H9 (cell line): Measurements from ENCODE around the gene MCCC1. TPM values are rescaled to one million over a fixed set of nuclear protein-coding genes. Genes with fewer than 3 reads are reported as not detected.

ENCODE experiments used
- DNase-seq: peaks from one replicate; pipeline ENCODE4 v3.0.0-alpha.2; 2017
- H2AFZ ChIP-seq: one replicate; pipeline ENCODE4 v1.6.1; 2013; ENCODE audit warnings: mild to moderate bottlenecking, low read length, control low read depth, moderate library complexity
- H2AK5ac ChIP-seq: 2 replicates; pipeline ENCODE4 v1.6.1; 2013; ENCODE audit warnings: low read length, control low read depth, mixed read lengths; ENCODE audit not compliant: insufficient read length
- H2BK120ac ChIP-seq: one replicate; pipeline ENCODE4 v1.6.1; 2013; ENCODE audit warnings: low read depth, mild to moderate bottlenecking, low read length, control low read depth, inconsistent platforms; ENCODE audit not compliant: poor library complexity, severe bottlenecking
- H2BK12ac ChIP-seq: 2 replicates; pipeline ENCODE4 v1.6.1; 2013; ENCODE audit warnings: low read length, control low read depth, mixed read lengths, low read depth; ENCODE audit not compliant: insufficient read length
- H2BK15ac ChIP-seq: 2 replicates; pipeline ENCODE4 v1.6.1; 2013; ENCODE audit warnings: low read depth, low read length, control low read depth
- H2BK20ac ChIP-seq: one replicate; pipeline ENCODE4 v1.6.1; 2013; ENCODE audit warnings: low read depth, mild to moderate bottlenecking, low read length, control low read depth, inconsistent platforms; ENCODE audit not compliant: poor library complexity, severe bottlenecking
- H2BK5ac ChIP-seq: 2 replicates; pipeline ENCODE4 v1.6.1; 2013; ENCODE audit warnings: low read length, control low read depth, mixed read lengths; ENCODE audit not compliant: insufficient read length
- H3K14ac ChIP-seq: 2 replicates; pipeline ENCODE4 v1.6.1; 2013; ENCODE audit warnings: low read length, control low read depth; ENCODE audit not compliant: insufficient read depth
- H3K18ac ChIP-seq: 2 replicates; pipeline ENCODE4 v1.6.1; 2013; ENCODE audit warnings: low read depth, mild to moderate bottlenecking, mixed read lengths, low read length, control low read depth; ENCODE audit not compliant: insufficient read length
- H3K23ac ChIP-seq: 2 replicates; pipeline ENCODE4 v1.6.1; 2013; ENCODE audit warnings: low read length, control low read depth, mixed read lengths, low read depth; ENCODE audit not compliant: insufficient read length
- H3K23me2 ChIP-seq: 2 replicates; pipeline ENCODE4 v1.6.1; 2013; ENCODE audit warnings: low read depth, mild to moderate bottlenecking, mixed read lengths, low read length, control low read depth; ENCODE audit not compliant: insufficient read length, poor library complexity, severe bottlenecking
- H3K27ac ChIP-seq: 2 replicates; pipeline ENCODE4 v1.5.1; 2013; ENCODE audit warnings: low read length, control low read depth, mixed read lengths, low read depth; ENCODE audit not compliant: insufficient read length
- H3K27me3 ChIP-seq: 2 replicates; pipeline ENCODE4 v1.6.1; 2013; ENCODE audit warnings: low read length, control low read depth, inconsistent platforms; ENCODE audit not compliant: insufficient read depth
- H3K4ac ChIP-seq: 2 replicates; pipeline ENCODE4 v1.6.1; 2013; ENCODE audit warnings: low read depth, mild to moderate bottlenecking, control low read depth, inconsistent platforms, low read length, moderate library complexity
- H3K4me1 ChIP-seq: 2 replicates; pipeline ENCODE4 v1.6.1; 2013; ENCODE audit warnings: low read length, control low read depth, inconsistent platforms; ENCODE audit not compliant: insufficient read depth
- H3K4me2 ChIP-seq: 2 replicates; pipeline ENCODE4 v1.6.1; 2013; ENCODE audit warnings: low read length, control low read depth, mixed read lengths; ENCODE audit not compliant: insufficient read length, insufficient read depth
- H3K56ac ChIP-seq: 2 replicates; pipeline ENCODE4 v1.6.1; 2013; ENCODE audit warnings: low read depth, mild to moderate bottlenecking, mixed read lengths, low read length, control low read depth; ENCODE audit not compliant: insufficient read length
- H3K79me1 ChIP-seq: 2 replicates; pipeline ENCODE4 v1.6.1; 2013; ENCODE audit warnings: low read depth, mild to moderate bottlenecking, moderate library complexity, low read length, control low read depth, inconsistent platforms; ENCODE audit not compliant: insufficient read depth, poor library complexity, severe bottlenecking
- H3K79me2 ChIP-seq: 2 replicates; pipeline ENCODE4 v1.6.1; 2013; ENCODE audit warnings: low read length, control low read depth, inconsistent platforms; ENCODE audit not compliant: insufficient read depth
- H3K9ac ChIP-seq: 2 replicates; pipeline ENCODE4 v1.6.1; 2013; ENCODE audit warnings: low read length, control low read depth, mixed read lengths; ENCODE audit not compliant: insufficient read length; ENCODE audit errors: extremely low read depth
- H3K9me3 ChIP-seq: one replicate; pipeline ENCODE4 v1.6.1; 2013; ENCODE audit warnings: low read depth, low read length, inconsistent platforms; ENCODE audit not compliant: control insufficient read depth
- H3T11ph ChIP-seq: one replicate; pipeline ENCODE4 v1.6.1; 2013; ENCODE audit warnings: mild to moderate bottlenecking, low read length, control low read depth, inconsistent platforms
- H4K20me1 ChIP-seq: one replicate; pipeline ENCODE4 v1.6.1; 2013; ENCODE audit not compliant: control insufficient read depth, insufficient read length, insufficient read depth
- H4K5ac ChIP-seq: 2 replicates; pipeline ENCODE4 v1.6.1; 2013; ENCODE audit warnings: low read depth, mild to moderate bottlenecking, mixed read lengths, low read length, control low read depth; ENCODE audit not compliant: insufficient read length
- H4K8ac ChIP-seq: replicated peaks from 2 replicates; pipeline ENCODE4 v1.6.1; 2013; ENCODE audit warnings: low read length, control low read depth, mixed read lengths, low read depth; ENCODE audit not compliant: insufficient read length
- H4K91ac ChIP-seq: 2 replicates; pipeline ENCODE4 v1.6.1; 2013; ENCODE audit warnings: low read depth, mild to moderate bottlenecking, moderate library complexity, mixed read lengths, low read length, control low read depth; ENCODE audit not compliant: insufficient read length
- H3K27ac Mint-ChIP-seq, 3 experiments: 2 replicates in 2 of 3; 3 replicates in 1 of 3; pipeline ENCODE4 v1.8.0; 2020 to 2021; ENCODE audit warnings: mixed read lengths in 3 of 3, mild to moderate bottlenecking in 1 of 3, moderate library complexity in 1 of 3
- H3K27me3 Mint-ChIP-seq: 2 replicates; pipeline ENCODE4 v1.8.0; 2021; ENCODE audit warnings: low read depth, mild to moderate bottlenecking, moderate library complexity, mixed read lengths
- H3K36me3 Mint-ChIP-seq, 3 experiments: 2 replicates in 2 of 3; 3 replicates in 1 of 3; pipeline ENCODE4 v1.8.0; 2020 to 2021; ENCODE audit warnings: low read depth in 3 of 3, mixed read lengths in 3 of 3; ENCODE audit not compliant: insufficient read depth in 1 of 3
- H3K4me1 Mint-ChIP-seq, 2 experiments: 2 replicates each; pipeline ENCODE4 v1.8.0; 2020; ENCODE audit warnings: mixed read lengths in 2 of 2
- H3K4me3 Mint-ChIP-seq, 2 experiments: 2 replicates in 1 of 2; 3 replicates in 1 of 2; pipeline ENCODE4 v1.8.0; 2020 to 2021; ENCODE audit warnings: mild to moderate bottlenecking in 2 of 2, mixed read lengths in 2 of 2, moderate library complexity in 1 of 2
- H3K9me3 Mint-ChIP-seq, 2 experiments: 2 replicates in 1 of 2; 3 replicates in 1 of 2; pipeline ENCODE4 v1.8.0; 2020; ENCODE audit warnings: mild to moderate bottlenecking in 2 of 2, mixed read lengths in 2 of 2, moderate library complexity in 1 of 2
- WGBS: extraction: QIAGEN DNeasy Blood & Tissue Kit; methylation state at CpG from one replicate; pipeline ENCODE4 v1.1.7; 2013; ENCODE audit warnings: missing lambda C conversion rate, low lambda C conversion rate, mixed read lengths; ENCODE audit not compliant: insufficient read length; ENCODE audit errors: extremely low coverage; 5-methylcytosine and 5-hydroxymethylcytosine counted together
- total RNA-seq: library from RNA; stranded (reverse); gene quantifications from 2 replicates; pipeline ENCODE4 v1.2.1, GENCODE V29; 2021
- TF ChIP-seq, protein P1 (sequence below): fragments of 200-600 bp; sonication (generic); conservative IDR thresholded peaks from 3 replicates; pipeline ENCODE4 v1.8.0; 2021; ENCODE audit warnings: antibody characterized with exemption, mild to moderate bottlenecking

MCCC1 gene
- total RNA-seq, 1 experiment from 2014 or later: 18.3 TPM

DNA sequence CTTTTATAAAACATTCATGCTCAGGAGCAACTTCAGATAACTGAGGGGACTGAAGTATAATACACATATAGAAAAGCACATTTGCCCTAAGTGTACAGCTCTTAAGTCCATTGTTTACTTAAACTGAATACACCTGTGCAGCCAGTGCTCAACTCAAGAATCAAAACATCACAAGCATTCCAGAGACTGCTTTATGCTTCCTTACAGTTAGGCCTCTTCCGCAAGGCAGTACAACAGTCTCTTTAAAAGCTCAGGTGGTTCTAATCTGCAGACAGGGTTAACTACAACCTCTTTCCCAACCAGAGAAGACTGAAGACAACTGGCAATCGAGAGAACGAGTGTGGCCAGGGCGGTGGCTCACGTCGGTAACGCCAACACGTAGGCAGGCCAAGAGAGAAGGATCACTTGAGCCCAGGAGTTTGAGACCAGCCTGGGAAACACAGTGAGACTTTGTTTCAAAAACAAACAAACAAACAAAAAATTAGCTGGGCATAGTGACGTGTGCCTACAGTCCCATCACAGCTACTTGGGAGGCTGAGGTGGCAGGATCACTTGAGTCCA is 16.9 kb downstream of the MCCC1 start:
- no peak overlapping the region for H4K8ac ChIP-seq
- peaks cover 0 to 3% of the 10 kb centered on the region in 2 experiments; a peak in 1 of 4 replicates for H3K4me1 Mint-ChIP-seq

More for the DNA sequence above, 16.9 kb downstream of the MCCC1 start:
- Histone ChIP-seq H3K27ac (no peak overlapping the region), H3K79me2 (no peaks in the 10 kb centered on the region), H2AFZ (no peak overlapping the region), H2BK15ac (no peak overlapping the region), H3K4me1 (no peaks in the 10 kb centered on the region), H3K23me2 (no peaks in the 10 kb centered on the region), H3K79me1 (no peaks in the 10 kb centered on the region), H3K56ac (no peak overlapping the region), H3K27me3 (no peaks in the 10 kb centered on the region), H2BK120ac (no peak overlapping the region), H2BK20ac (no peak overlapping the region), H3K18ac (no peak overlapping the region), H3K9me3 (peaks cover 8% of the 10 kb centered on the region), H4K5ac (no peak overlapping the region), H3K4ac (no peak overlapping the region), H3K4me2 (no peak overlapping the region), H4K91ac (no peak overlapping the region), H3T11ph (no peak overlapping the region), H3K9ac (no peak overlapping the region), H3K23ac (no peak overlapping the region), H4K20me1 (no peaks in the 10 kb centered on the region), H2AK5ac (no peak overlapping the region), H2BK5ac (no peak overlapping the region), H2BK12ac (no peak overlapping the region), H3K14ac (no peak overlapping the region)
- Mint-ChIP-seq H3K4me3 (no peak overlapping the region), H3K36me3 (peaks cover 51 to 77% (median 73%) of the 10 kb centered on the region in 3 experiments), H3K27ac (no peak overlapping the region), H3K27me3 (no peaks in the 10 kb centered on the region; the same call in 1 of the 2 replicates), H3K9me3 (peaks cover 31% of the 10 kb centered on the region in 2 experiments)
- no peak for DNase-seq
- TF ChIP-seq, protein P1, sequence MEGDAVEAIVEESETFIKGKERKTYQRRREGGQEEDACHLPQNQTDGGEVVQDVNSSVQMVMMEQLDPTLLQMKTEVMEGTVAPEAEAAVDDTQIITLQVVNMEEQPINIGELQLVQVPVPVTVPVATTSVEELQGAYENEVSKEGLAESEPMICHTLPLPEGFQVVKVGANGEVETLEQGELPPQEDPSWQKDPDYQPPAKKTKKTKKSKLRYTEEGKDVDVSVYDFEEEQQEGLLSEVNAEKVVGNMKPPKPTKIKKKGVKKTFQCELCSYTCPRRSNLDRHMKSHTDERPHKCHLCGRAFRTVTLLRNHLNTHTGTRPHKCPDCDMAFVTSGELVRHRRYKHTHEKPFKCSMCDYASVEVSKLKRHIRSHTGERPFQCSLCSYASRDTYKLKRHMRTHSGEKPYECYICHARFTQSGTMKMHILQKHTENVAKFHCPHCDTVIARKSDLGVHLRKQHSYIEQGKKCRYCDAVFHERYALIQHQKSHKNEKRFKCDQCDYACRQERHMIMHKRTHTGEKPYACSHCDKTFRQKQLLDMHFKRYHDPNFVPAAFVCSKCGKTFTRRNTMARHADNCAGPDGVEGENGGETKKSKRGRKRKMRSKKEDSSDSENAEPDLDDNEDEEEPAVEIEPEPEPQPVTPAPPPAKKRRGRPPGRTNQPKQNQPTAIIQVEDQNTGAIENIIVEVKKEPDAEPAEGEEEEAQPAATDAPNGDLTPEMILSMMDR: no peak
- no CpG with 5 or more reads among the region's 9 CpGs for WGBS
